Measurements from ENCODE around the gene SV2C. TPM values are rescaled to one million over a fixed set of nuclear protein-coding genes. Genes with fewer than 3 reads are reported as not detected.

Gene SV2C
- total and polyA plus RNA-seq, 7 donors = 0.31 to 0.71 (median 0.55) TPM; not detected in 2

DNA sequence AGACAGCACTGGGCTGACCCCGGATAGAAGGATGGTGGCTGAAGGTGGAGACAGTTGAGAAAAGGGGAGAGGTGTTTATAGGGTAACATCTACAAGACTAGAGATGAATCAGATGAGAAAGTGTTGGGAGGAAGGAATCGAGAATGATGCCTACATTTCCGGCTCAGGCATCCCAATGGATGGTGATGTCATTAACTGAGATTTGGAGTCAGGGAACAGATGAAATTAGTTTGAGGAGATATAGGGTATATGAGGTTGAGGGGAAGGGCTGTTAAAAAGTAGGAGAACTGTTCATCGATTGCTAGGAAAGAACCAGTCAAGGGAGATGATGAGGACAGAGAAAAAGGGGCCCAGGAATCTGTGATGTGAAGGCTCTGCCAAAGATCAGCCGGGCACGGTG, 295.2 kb downstream of the SV2C start:
- Histone ChIP-seq H3K27me3 (no peaks in the 10 kb centered on the region), H3K4me1 (no peaks in the 10 kb centered on the region), H3K36me3 (no peaks in the 10 kb centered on the region), H3K9me3 (no peaks in the 10 kb centered on the region), H3K4me3 (no peak overlapping the region), H3K27ac (no peak overlapping the region)
- TF ChIP-seq, protein P1, sequence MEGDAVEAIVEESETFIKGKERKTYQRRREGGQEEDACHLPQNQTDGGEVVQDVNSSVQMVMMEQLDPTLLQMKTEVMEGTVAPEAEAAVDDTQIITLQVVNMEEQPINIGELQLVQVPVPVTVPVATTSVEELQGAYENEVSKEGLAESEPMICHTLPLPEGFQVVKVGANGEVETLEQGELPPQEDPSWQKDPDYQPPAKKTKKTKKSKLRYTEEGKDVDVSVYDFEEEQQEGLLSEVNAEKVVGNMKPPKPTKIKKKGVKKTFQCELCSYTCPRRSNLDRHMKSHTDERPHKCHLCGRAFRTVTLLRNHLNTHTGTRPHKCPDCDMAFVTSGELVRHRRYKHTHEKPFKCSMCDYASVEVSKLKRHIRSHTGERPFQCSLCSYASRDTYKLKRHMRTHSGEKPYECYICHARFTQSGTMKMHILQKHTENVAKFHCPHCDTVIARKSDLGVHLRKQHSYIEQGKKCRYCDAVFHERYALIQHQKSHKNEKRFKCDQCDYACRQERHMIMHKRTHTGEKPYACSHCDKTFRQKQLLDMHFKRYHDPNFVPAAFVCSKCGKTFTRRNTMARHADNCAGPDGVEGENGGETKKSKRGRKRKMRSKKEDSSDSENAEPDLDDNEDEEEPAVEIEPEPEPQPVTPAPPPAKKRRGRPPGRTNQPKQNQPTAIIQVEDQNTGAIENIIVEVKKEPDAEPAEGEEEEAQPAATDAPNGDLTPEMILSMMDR (IDR thresholded peaks at IDR 0.05) = no peak
- TF ChIP-seq POLR2AphosphoS5 (IDR thresholded peaks at IDR 0.05) (no peak), POLR2A (IDR thresholded peaks at IDR 0.05) (no peak), EP300 (IDR thresholded peaks at IDR 0.05) (no peak)
- 96% methylated on average over 6 of the region's 6 CpGs for WGBS, 2 donors
- intact Hi-C loops (cut with DNase I) = no loop called here
- DNase-seq = no peak

DNA sequence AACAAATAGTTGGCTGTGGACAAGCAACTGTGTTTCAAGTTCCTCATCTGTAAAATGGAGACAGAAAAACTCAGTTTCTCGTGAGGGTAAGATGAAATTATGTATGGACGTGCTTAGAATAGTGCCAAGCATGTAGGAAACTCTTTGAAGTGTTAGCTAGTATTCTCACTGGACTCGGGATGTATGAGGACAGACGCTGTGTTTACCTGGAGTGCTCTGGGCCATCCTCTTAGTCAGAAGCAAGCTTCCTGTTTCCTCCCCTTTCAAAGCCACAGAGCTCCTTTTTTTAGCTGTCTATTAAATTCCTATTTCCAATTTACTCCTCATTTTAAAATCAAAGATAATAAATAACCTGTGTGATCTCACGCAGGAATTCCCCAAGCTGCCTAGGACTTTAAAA, 296.1 kb downstream of the SV2C start:
- Histone ChIP-seq H3K9me3 (no peaks in the 10 kb centered on the region), H3K4me3 (no peak overlapping the region), H3K36me3 (no peaks in the 10 kb centered on the region), H3K27me3 (no peaks in the 10 kb centered on the region), H3K4me1 (no peaks in the 10 kb centered on the region), H3K27ac (no peak overlapping the region)
- 24 to 39% methylated on average over 5 of the region's 5 CpGs for WGBS, 2 donors
- no peak for DNase-seq
- TF ChIP-seq, protein P1 (IDR thresholded peaks at IDR 0.05) = no peak
- no peak for TF ChIP-seq EP300 (IDR thresholded peaks at IDR 0.05)
- TF ChIP-seq POLR2A (IDR thresholded peaks at IDR 0.05) = no peak
- TF ChIP-seq POLR2AphosphoS5 (IDR thresholded peaks at IDR 0.05) = no peak
- intact Hi-C loops (cut with DNase I) = no loop called here

- 14 to 60% methylated on average over 1 of the region's 1 CpG for WGBS, 2 donors
- no peaks in the 10 kb centered on the region for H3K4me1 ChIP-seq
- no peak overlapping the region for H3K4me3 ChIP-seq
- intact Hi-C loops (cut with DNase I) = no loop called here
- TF ChIP-seq POLR2AphosphoS5 (IDR thresholded peaks at IDR 0.05) = no peak
- TF ChIP-seq EP300 (IDR thresholded peaks at IDR 0.05) = no peak
- TF ChIP-seq, protein P1 (IDR thresholded peaks at IDR 0.05) = no peak
- no peak for TF ChIP-seq POLR2A (IDR thresholded peaks at IDR 0.05)
- DNase-seq = no peak
- no peaks in the 10 kb centered on the region for H3K9me3 ChIP-seq
- H3K27me3 ChIP-seq = no peaks in the 10 kb centered on the region
- H3K36me3 ChIP-seq = no peaks in the 10 kb centered on the region
- no peak overlapping the region for H3K27ac ChIP-seq
These were observed 296.7 kb downstream of the SV2C start for GRCh38 chr5:76379855-76380254.

DNA sequence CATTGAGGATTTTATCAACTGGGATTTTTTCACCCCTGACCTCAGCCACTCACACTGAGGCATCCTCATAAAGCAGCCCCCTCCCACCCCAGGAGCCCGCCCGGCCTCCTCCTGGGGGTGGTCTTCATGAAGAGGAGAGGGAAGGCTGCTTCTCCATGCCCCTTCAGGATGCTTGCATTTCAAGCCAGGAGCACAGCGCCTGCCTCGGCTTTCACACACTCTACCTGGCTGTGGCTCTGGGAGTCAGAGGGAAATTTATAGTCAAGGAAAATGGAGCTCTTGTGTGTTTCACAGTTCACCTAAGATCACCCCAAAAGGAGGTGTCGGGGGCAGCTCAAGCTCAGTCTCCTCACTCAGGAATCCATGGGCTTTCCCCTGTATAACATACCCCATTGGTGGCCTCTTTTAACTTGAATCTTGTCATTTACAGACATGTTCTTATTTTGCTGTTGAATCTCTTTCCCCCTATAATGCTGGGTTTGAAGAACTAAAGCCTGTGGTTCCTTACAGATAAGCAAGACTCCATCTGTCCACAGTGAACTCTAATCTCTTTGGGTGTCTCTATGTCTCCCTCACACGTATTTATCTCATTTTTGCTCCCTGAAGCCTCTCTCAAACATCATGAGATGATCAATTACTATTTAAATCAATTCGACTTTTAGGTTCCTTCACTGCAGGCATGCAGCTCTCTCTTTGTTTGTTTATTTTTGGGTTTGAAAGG, 297.3 kb downstream of the SV2C start:
- H3K36me3 ChIP-seq = no peaks in the 10 kb centered on the region
- DNase-seq = no peak
- H3K9me3 ChIP-seq = no peaks in the 10 kb centered on the region
- TF ChIP-seq EP300 (IDR thresholded peaks at IDR 0.05) = no peak
- TF ChIP-seq POLR2A (IDR thresholded peaks at IDR 0.05) = no peak
- no peak for TF ChIP-seq POLR2AphosphoS5 (IDR thresholded peaks at IDR 0.05)
- TF ChIP-seq, protein P1 (IDR thresholded peaks at IDR 0.05) = no peak
- no peaks in the 10 kb centered on the region for H3K27me3 ChIP-seq
- no peak overlapping the region for H3K27ac ChIP-seq
- no peaks in the 10 kb centered on the region for H3K4me1 ChIP-seq
- intact Hi-C loops (cut with DNase I) = no loop called here
- no peak overlapping the region for H3K4me3 ChIP-seq
- WGBS, 2 donors = 49 to 68% methylated on average over 7 of the region's 7 CpGs

Data from sigmoid colon (tissue), 7 donors.